LHCN-M2 (cell line): ENCODE results near the gene TNKS1BP1. TPM values are rescaled to one million over a fixed set of nuclear protein-coding genes. Genes with fewer than 3 reads are reported as not detected.
"Not testable (repeated sequence)": the region's sequence is repeated elsewhere in the genome, so short reads cannot be mapped to it uniquely, and the experiment has no call there.

Experiments
- DNase-seq: peaks from one replicate; pipeline ENCODE4 v3.0.0-alpha.2; 2012; ENCODE audit warnings: low read depth
- polyA plus RNA-seq: library from polyadenylated mRNA; unstranded; fragments of >200 nt; gene quantifications from one replicate; pipeline ENCODE4 v1.2.1, GENCODE V29; 2012; ENCODE audit warnings: missing spikeins
- total RNA-seq: library from RNA; depleted of rRNA; stranded (reverse); fragments of >200 nt; gene quantifications from 2 replicates; pipeline ENCODE4 v1.2.3, GENCODE V29; 2014; rRNA removed

The TNKS1BP1 gene
- total RNA-seq = 95.9 and 114 TPM in 2 replicates
- 124 TPM for polyA plus RNA-seq

- peak; percentile 94 for DNase-seq
Observed at GRCh38 chr11:57324886-57325734, at the start of gene TNKS1BP1. TSS of gene TNKS1BP1 (minus strand) at chr11:57324952. CDS start at chr11:57321885, 3,067 bp downstream.

GRCh38 chr11:57373146-57373545, 48.4 kb upstream of the TNKS1BP1 start:
- no peak for DNase-seq

GRCh38 chr11:57370941-57371340, 46.2 kb upstream of the TNKS1BP1 start:
- no peak for DNase-seq

GRCh38 chr11:57370251-57370650, 45.5 kb upstream of the TNKS1BP1 start:
- no peak for DNase-seq

GRCh38 chr11:57368845-57369232, 44.1 kb upstream of the TNKS1BP1 start:
- no peak for DNase-seq

GRCh38 chr11:57368106-57368844, 43.5 kb upstream of the TNKS1BP1 start:
- no peak for DNase-seq

GRCh38 chr11:57364851-57365660, 40.3 kb upstream of the TNKS1BP1 start:
- DNase-seq = no peak

- no peak for DNase-seq
Observed at GRCh38 chr11:57363131-57364080, 38.7 kb upstream of the TNKS1BP1 start.

- no peak for DNase-seq
Observed at GRCh38 chr11:57361926-57362325, 37.2 kb upstream of the TNKS1BP1 start.

- DNase-seq = not testable (repeated sequence)
Observed at GRCh38 chr11:57361420-57361819, 36.7 kb upstream of the TNKS1BP1 start.

- no peak for DNase-seq
Observed at GRCh38 chr11:57360991-57361390, 36.2 kb upstream of the TNKS1BP1 start.

GRCh38 chr11:57359896-57360690, 35.3 kb upstream of the TNKS1BP1 start:
- DNase-seq = peak; percentile 57

- no peak for DNase-seq
Observed at GRCh38 chr11:57359396-57359795, 34.6 kb upstream of the TNKS1BP1 start.

- DNase-seq = no peak
Observed at GRCh38 chr11:57358991-57359390, 34.2 kb upstream of the TNKS1BP1 start.

- no peak for DNase-seq
Observed at GRCh38 chr11:57358543-57358961, 33.8 kb upstream of the TNKS1BP1 start.

- no peak for DNase-seq
Observed at GRCh38 chr11:57357856-57358255, 33.1 kb upstream of the TNKS1BP1 start.

- no peak for DNase-seq
Observed at GRCh38 chr11:57357310-57357709, 32.6 kb upstream of the TNKS1BP1 start.

GRCh38 chr11:57356268-57356667, 31.5 kb upstream of the TNKS1BP1 start:
- no peak for DNase-seq

- DNase-seq = no peak
Observed at GRCh38 chr11:57354699-57355098, 29.9 kb upstream of the TNKS1BP1 start.

- DNase-seq = no peak
Observed at GRCh38 chr11:57353852-57354251, 29.1 kb upstream of the TNKS1BP1 start.
